ENCODE results near the gene CYP2U1. TPM values are rescaled to one million over a fixed set of nuclear protein-coding genes. Genes with fewer than 3 reads are reported as not detected.

CYP2U1 gene
- total RNA-seq, 2 donors from 2014 or later = 11.3 to 11.8 TPM

GRCh38 chr4:107970063-107970798 lies 38.9 kb downstream of the CYP2U1 start:
- Histone ChIP-seq H3K27me3 (no peaks in the 10 kb centered on the region), H3K9me3 (no peaks in the 10 kb centered on the region), H3K27ac (no peak overlapping the region), H3K4me3 (no peak overlapping the region), H3K4me1 (no peaks in the 10 kb centered on the region), H3K36me3 (no peaks in the 10 kb centered on the region)
- no peak for DNase-seq (ENCODE audit: low spot score)
- TF ChIP-seq CTCF (IDR thresholded peaks at IDR 0.05) = no peak

DNA sequence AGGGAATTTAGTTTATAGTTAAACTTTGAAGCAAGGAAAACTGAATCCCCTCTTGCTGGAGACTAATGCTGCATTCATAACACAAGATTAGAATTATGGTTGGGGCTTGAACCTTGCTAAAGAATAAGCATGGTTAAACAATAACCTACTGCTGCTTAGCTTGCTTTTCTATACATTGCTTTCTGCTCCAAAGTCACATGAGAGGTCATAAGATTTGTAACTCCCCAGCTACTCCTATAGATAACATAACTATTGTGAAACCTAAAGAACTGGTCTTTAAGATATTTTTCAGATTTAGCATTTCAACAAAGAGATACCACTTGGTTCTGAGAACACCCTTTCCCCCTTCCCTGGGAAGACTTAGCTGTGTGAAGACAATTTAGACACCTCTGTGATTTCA lies 41.3 kb downstream of the CYP2U1 start:
- no peak for DNase-seq (ENCODE audit: low spot score)
- H3K36me3 ChIP-seq = no peaks in the 10 kb centered on the region
- H3K9me3 ChIP-seq = no peaks in the 10 kb centered on the region
- TF ChIP-seq CTCF (IDR thresholded peaks at IDR 0.05) = no peak
- H3K27ac ChIP-seq = no peak overlapping the region
- no peaks in the 10 kb centered on the region for H3K4me1 ChIP-seq
- H3K4me3 ChIP-seq = no peak overlapping the region
- H3K27me3 ChIP-seq = no peaks in the 10 kb centered on the region

DNA sequence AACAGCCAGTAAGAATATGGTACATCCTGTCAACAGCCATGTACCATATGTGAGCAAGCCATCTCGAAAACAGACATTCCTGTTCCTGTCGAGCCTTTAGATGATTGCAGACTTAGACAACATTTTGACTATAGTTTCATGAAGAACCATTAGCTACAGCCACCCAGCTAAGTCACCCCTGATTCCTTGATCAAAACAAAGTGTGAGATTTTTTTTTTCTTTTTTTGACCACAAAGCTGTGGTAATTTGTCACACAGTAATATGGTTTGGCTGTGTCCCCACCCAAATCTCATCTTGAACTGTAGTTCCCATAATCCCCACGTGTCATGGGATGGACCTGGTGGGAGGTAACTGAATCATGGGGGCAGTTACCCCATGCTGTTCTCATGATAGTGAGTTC lies 43.2 kb downstream of the CYP2U1 start:
- Histone ChIP-seq H3K27ac (no peak overlapping the region), H3K36me3 (no peaks in the 10 kb centered on the region), H3K9me3 (no peaks in the 10 kb centered on the region), H3K4me1 (no peaks in the 10 kb centered on the region), H3K27me3 (no peaks in the 10 kb centered on the region), H3K4me3 (no peak overlapping the region)
- no peak for DNase-seq (ENCODE audit: low spot score)
- no peak for TF ChIP-seq CTCF (IDR thresholded peaks at IDR 0.05)

DNA sequence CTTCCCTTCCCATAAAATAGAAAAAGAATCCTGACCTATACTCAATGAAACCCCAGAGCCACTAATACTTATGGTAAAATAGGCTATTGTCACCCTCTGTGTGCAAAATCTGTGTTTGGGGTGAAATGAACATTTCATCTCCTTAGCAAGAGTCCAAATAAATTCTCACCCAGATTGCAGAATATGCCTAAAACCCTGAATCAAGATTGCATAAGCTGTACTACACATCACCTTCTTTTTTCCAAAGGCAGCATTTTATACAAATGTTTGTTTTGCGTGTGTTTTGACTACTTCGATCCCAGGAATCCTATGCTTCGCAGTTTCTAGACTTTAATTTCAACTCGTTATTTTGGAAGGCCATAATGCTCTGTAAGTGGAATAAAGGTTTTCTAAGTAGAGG lies 46.1 kb downstream of the CYP2U1 start:
- Histone ChIP-seq H3K9me3 (peaks cover 0 to 7% of the 10 kb centered on the region in 2 donors), H3K4me1 (no peaks in the 10 kb centered on the region), H3K4me3 (no peak overlapping the region), H3K27me3 (no peaks in the 10 kb centered on the region), H3K27ac (no peak overlapping the region), H3K36me3 (no peaks in the 10 kb centered on the region)
- no peak for DNase-seq (ENCODE audit: low spot score)
- TF ChIP-seq CTCF (IDR thresholded peaks at IDR 0.05) = no peak

DNA sequence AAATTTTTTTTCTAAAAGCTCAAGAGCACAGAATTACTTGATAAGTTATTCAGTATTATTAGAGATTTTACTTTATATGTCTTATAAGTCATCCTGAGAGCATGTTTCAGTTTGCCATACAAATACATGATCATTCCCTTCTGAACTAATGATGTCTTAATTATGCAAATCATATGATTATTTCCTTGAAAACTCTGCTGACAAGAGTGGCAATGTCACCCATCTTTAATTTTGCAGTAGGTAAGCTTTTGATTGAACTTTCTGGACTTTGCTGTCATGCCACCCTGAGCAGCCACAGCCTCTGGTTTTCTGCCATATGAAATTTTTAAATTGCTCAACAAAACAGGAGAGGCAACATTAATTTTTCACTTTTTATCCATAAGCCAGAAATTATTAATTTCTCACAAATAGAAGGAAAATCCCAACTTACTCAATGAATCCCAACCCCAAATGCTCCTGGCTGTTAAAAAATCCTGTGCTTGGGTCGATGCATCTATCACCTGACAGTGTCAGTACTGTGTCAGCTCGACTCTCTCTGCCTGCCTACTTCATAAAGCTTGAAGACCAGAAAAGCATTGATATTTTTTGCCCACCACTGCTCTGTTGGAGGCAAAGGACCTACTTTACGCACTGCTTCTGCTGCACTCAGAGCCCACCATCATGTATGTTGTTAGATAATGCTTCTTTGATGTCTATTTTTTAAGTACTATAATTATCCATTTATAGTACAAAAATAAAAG lies 46.8 kb downstream of the CYP2U1 start:
- TF ChIP-seq CTCF (IDR thresholded peaks at IDR 0.05) = no peak
- H3K4me1 ChIP-seq = no peaks in the 10 kb centered on the region
- H3K27ac ChIP-seq = no peak overlapping the region
- H3K9me3 ChIP-seq = peaks cover 0 to 7% of the 10 kb centered on the region in 2 donors
- H3K27me3 ChIP-seq = no peaks in the 10 kb centered on the region
- DNase-seq (ENCODE audit: low spot score) = no peak
- no peak overlapping the region for H3K4me3 ChIP-seq
- H3K36me3 ChIP-seq = no peaks in the 10 kb centered on the region
